Measurements from ENCODE around the gene LNX1.

DNA sequence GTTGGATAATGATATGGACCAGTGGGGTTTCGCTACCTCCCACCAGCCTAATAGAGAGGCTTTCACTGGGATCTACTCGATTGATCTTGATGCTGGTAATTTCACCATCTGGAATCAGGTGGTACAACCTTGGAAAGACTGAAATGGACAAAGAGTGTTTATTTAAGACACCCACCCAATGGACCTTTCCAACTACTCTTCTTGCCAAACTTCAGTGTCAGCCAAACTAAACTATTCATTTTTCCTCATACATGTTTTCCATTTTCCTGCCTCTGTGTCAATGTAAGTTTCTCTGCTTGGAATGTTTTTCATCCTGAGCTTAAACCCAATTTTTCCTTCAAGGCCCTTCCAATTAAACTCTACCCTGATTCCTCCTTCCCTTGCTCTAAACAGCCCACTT lies 92.6 kb downstream of the LNX1 start:
- TF ChIP-seq TCF12 (IDR thresholded peaks at IDR 0.05; ENCODE audit: low read depth), result no peak
- no peak for TF ChIP-seq EP300 (IDR thresholded peaks at IDR 0.05; ENCODE audit: borderline replicate concordance)
- TF ChIP-seq, protein P1, sequence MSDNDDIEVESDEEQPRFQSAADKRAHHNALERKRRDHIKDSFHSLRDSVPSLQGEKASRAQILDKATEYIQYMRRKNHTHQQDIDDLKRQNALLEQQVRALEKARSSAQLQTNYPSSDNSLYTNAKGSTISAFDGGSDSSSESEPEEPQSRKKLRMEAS (IDR thresholded peaks at IDR 0.05), result no peak
- no peak for TF ChIP-seq TEAD4 (IDR thresholded peaks at IDR 0.05)
- TF ChIP-seq, protein P2, sequence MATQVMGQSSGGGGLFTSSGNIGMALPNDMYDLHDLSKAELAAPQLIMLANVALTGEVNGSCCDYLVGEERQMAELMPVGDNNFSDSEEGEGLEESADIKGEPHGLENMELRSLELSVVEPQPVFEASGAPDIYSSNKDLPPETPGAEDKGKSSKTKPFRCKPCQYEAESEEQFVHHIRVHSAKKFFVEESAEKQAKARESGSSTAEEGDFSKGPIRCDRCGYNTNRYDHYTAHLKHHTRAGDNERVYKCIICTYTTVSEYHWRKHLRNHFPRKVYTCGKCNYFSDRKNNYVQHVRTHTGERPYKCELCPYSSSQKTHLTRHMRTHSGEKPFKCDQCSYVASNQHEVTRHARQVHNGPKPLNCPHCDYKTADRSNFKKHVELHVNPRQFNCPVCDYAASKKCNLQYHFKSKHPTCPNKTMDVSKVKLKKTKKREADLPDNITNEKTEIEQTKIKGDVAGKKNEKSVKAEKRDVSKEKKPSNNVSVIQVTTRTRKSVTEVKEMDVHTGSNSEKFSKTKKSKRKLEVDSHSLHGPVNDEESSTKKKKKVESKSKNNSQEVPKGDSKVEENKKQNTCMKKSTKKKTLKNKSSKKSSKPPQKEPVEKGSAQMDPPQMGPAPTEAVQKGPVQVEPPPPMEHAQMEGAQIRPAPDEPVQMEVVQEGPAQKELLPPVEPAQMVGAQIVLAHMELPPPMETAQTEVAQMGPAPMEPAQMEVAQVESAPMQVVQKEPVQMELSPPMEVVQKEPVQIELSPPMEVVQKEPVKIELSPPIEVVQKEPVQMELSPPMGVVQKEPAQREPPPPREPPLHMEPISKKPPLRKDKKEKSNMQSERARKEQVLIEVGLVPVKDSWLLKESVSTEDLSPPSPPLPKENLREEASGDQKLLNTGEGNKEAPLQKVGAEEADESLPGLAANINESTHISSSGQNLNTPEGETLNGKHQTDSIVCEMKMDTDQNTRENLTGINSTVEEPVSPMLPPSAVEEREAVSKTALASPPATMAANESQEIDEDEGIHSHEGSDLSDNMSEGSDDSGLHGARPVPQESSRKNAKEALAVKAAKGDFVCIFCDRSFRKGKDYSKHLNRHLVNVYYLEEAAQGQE (IDR thresholded peaks at IDR 0.05; ENCODE audit: low read depth), result no peak

Data from Ishikawa (cell line).